Lower lobe of right lung (tissue), 2 donors: ENCODE measurements around the gene NACC2. TPM values are rescaled to one million over a fixed set of nuclear protein-coding genes. Genes with fewer than 3 reads are reported as not detected.

ENCODE experiments used
- ATAC-seq, 2 donors: fragments of 200-7000 bp; cut with Tn5 transposase; one replicate each; pipeline ENCODE4 v1.9.1; 2020 to 2022; ENCODE audit warnings: mild to moderate bottlenecking in 2 of 2, moderate library complexity in 2 of 2
- DNase-seq: peaks from one replicate; pipeline ENCODE4 v3.0.0-alpha.2; 2020
- H3K27ac ChIP-seq: fragments of 200-600 bp; one replicate; pipeline ENCODE4 v1.8.0; 2022
- H3K27me3 ChIP-seq: fragments of 200-600 bp; one replicate; pipeline ENCODE4 v1.8.0; 2022; ENCODE audit warnings: low read depth
- H3K36me3 ChIP-seq: fragments of 200-600 bp; one replicate; pipeline ENCODE4 v1.8.0; 2022; ENCODE audit warnings: mild to moderate bottlenecking
- H3K4me1 ChIP-seq: fragments of 200-600 bp; one replicate; pipeline ENCODE4 v1.8.0; 2022
- H3K4me3 ChIP-seq: fragments of 200-600 bp; one replicate; pipeline ENCODE4 v1.8.0; 2022; ENCODE audit warnings: mild to moderate bottlenecking
- H3K9me3 ChIP-seq: fragments of 200-600 bp; one replicate; pipeline ENCODE4 v1.8.0; 2022
- intact Hi-C: fragments of 100-400 bp; cut with DNase I; formaldehyde crosslinking; loops from one replicate; pipeline ENCODE4 v1.11.0; 2022
- total RNA-seq: library from RNA; stranded (reverse); fragmentation: NEBNext Ultra II Directional; extraction: Animal tissue kit (Norgen Biotek cat#: 25700); gene quantifications from one replicate; pipeline ENCODE4 v1.2.1, GENCODE V29; 2021
- TF ChIP-seq, protein P1 (sequence below): fragments of 200-600 bp; IDR thresholded peaks from one replicate; pipeline ENCODE4 v1.8.0; 2022; ENCODE audit warnings: antibody characterized with exemption, mild to moderate bottlenecking
- donor health status: DM: no; HTN: yes; CAD: no; lungs with severe emphysema.

Gene NACC2
- total RNA-seq, 1 donor from 2014 or later = 27.0 TPM

DNA sequence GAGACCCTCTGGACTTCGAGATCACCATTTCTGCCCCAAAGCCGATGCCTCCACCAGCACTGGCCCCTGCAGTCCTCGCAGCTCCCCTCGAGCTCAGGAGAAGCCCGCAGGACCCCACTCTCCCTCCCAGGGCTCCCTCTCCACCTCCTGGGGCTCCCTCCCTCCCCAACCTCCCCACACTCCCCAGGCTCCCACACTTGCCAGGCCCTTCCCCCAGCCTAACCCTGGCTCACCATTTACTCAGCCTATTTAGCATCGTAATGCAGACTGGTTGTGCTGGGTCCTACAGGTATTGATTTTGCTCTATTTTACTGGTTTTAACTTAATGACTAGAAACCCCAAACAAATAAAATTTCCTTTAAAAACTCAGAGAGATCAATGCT is 47.3 kb upstream of the NACC2 start:
- Histone ChIP-seq H3K4me1 (no peaks in the 10 kb centered on the region), H3K36me3 (no peaks in the 10 kb centered on the region), H3K27me3 (peaks cover 61% of the 10 kb centered on the region), H3K27ac (no peak overlapping the region), H3K4me3 (no peak overlapping the region), H3K9me3 (no peaks in the 10 kb centered on the region)
- intact Hi-C loops = no loop called here
- DNase-seq (no peak), ATAC-seq (no peak)
- TF ChIP-seq, protein P1, sequence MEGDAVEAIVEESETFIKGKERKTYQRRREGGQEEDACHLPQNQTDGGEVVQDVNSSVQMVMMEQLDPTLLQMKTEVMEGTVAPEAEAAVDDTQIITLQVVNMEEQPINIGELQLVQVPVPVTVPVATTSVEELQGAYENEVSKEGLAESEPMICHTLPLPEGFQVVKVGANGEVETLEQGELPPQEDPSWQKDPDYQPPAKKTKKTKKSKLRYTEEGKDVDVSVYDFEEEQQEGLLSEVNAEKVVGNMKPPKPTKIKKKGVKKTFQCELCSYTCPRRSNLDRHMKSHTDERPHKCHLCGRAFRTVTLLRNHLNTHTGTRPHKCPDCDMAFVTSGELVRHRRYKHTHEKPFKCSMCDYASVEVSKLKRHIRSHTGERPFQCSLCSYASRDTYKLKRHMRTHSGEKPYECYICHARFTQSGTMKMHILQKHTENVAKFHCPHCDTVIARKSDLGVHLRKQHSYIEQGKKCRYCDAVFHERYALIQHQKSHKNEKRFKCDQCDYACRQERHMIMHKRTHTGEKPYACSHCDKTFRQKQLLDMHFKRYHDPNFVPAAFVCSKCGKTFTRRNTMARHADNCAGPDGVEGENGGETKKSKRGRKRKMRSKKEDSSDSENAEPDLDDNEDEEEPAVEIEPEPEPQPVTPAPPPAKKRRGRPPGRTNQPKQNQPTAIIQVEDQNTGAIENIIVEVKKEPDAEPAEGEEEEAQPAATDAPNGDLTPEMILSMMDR = no peak

DNA sequence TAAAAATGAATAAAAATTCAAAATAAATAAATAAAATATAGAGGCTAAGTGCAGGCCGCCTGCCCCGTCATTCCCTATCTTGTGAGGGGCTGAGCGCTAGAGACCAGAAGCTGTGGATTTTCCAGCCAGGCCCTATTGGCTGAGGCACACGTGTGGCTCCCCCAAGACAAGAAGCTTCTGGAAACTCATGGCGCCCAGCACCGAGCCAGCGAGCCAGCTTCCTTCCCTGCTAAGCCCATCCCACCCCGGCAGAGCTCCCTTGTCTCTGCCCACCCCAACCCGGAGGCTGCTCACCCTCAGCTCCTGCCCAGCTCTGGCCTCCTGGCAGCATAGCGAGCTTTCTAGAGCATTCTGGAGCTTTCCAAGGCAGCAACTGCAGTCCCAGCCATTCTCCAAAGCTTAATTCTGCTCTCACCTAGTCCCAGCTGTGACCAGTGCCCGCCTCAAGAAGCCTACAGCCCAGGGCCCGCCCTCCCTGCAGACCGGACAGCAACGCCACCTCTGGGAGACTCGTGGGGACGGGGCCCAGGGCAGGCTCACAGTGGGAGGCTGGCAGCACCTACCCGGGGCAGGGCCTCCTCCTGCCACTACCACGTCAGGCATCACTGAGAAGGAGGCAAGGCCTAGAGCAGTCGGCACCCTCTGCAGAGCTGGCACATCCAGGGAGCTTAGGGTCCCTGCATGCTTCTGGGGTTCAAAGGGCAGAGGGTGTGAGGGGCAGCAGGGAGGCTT is 46.8 kb upstream of the NACC2 start:
- no peak for DNase-seq
- no peak for ATAC-seq
- H3K4me1 ChIP-seq = no peaks in the 10 kb centered on the region
- no peak overlapping the region for H3K4me3 ChIP-seq
- intact Hi-C loops = no loop called here
- H3K27ac ChIP-seq = no peak overlapping the region
- TF ChIP-seq, protein P1 = no peak
- H3K9me3 ChIP-seq = no peaks in the 10 kb centered on the region
- H3K27me3 ChIP-seq = peaks cover 59% of the 10 kb centered on the region
- H3K36me3 ChIP-seq = no peaks in the 10 kb centered on the region

DNA sequence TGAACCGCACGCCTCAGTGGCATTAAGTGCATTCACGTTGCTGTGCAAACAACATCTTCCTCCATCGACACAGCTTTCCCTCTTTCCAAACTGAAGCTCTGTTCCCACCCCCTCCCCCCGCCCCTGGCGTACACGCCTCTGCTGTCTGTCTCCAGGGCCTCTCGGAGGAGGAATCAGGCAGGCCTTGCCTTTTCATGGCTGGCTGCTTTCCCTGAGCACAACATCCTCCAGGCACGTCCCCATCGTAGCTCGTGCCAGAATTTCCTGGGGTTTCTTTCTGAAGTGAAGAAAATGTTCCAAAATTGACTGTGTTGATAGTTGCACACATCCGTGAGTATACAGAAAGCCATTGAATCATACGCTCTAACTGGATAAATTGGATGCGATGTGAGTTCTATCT is 45.9 kb upstream of the NACC2 start:
- intact Hi-C loops = no loop called here

DNA sequence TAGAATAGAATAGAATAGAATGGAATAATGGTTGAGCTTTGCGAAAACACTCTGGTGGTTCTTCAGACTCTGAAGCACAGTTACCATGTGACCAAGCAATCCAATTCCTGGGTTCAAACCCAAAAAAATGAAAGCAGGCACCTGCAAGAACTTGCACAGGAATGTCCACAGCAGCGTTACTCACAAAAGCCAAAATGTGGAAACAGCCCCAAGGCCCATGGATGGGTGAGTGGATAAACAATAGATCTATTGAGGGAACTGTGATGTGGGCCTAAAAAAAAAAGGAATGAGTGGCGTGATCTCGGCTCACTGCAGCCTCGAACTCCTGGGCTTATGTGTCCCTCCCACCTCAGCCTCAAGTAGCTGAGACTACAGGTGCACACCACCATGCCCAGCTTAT is 45.0 kb upstream of the NACC2 start:
- Histone ChIP-seq H3K36me3 (no peaks in the 10 kb centered on the region), H3K27me3 (peaks cover 63% of the 10 kb centered on the region), H3K27ac (no peak overlapping the region), H3K4me1 (no peaks in the 10 kb centered on the region), H3K9me3 (no peaks in the 10 kb centered on the region), H3K4me3 (no peak overlapping the region)
- DNase-seq (no peak), ATAC-seq (no peak)
- TF ChIP-seq, protein P1 = no peak
- intact Hi-C loops = no loop called here

More for the DNA sequence above, 45.9 kb upstream of the NACC2 start:
- Histone ChIP-seq H3K4me3 (no peak overlapping the region), H3K9me3 (no peaks in the 10 kb centered on the region), H3K27ac (no peak overlapping the region), H3K4me1 (no peaks in the 10 kb centered on the region), H3K27me3 (peaks cover 63% of the 10 kb centered on the region), H3K36me3 (no peaks in the 10 kb centered on the region)
- ATAC-seq (no peak), DNase-seq (no peak)
- TF ChIP-seq, protein P1 = no peak

DNA sequence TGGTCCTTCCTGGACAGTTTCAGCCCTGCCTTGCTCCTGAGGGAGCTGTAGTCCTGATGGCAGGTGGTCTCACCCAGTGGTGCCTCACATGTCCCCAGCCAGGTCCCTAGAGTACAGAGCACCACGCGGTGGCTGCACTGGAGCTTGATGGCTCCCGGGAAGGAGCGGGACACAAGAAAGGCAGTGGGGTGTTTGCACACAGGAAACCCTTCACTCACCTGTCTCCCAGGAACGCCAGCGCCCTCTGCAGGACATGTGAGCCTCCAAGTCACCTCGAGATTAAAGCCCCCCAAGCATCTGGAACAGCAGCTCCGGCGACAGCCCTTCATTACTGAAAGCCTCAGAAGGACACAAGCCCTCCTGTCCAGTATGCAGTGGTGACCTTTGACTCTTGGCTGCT is 43.5 kb upstream of the NACC2 start:
- Histone ChIP-seq H3K27me3 (peaks cover 64% of the 10 kb centered on the region), H3K4me3 (no peak overlapping the region), H3K36me3 (no peaks in the 10 kb centered on the region), H3K9me3 (no peaks in the 10 kb centered on the region), H3K4me1 (peaks cover 4% of the 10 kb centered on the region), H3K27ac (no peak overlapping the region)
- peak in 1 of 2 donors; percentile 18 for ATAC-seq
- DNase-seq = no peak
- intact Hi-C loops = no loop called here
- TF ChIP-seq, protein P1 = no peak
